Activated CD4-positive, alpha-beta T cell treated with anti-CD3 and anti-CD28 coated beads, Interleukin-2, amount 50 U/mL, for 24 hours (primary cell): ENCODE measurements around the gene OGFR.
A peak's percentile ranks its signal among the peaks of the same experiment; 100 is the strongest.

Experiments
- DNase-seq, 2 donors: peaks; one replicate each; pipeline ENCODE4 v3.0.0-alpha.2; 2020; ENCODE audit warnings: low read depth in 1 of 2, low spot score in 1 of 2

Gene OGFR

DNA sequence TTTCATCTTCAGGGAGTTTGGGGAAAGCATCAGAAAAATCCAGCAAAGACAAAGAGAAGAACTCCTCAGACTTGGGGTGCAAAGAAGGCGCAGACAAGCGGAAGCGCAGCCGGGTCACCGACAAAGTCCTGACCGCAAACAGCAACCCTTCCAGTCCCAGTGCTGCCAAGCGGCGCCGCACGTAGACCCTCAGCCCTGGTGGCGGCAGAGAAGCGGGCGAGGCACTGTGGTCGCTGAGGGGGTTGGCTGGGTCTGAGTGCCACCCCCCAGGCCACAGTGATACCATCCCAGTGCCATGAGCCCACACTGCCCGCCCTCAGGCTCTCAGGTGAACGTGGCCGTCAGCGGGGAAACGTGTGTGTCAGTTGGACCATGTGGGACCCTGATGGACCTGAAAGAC, 5.2 kb upstream of the OGFR start:
- no peak for DNase-seq

DNA sequence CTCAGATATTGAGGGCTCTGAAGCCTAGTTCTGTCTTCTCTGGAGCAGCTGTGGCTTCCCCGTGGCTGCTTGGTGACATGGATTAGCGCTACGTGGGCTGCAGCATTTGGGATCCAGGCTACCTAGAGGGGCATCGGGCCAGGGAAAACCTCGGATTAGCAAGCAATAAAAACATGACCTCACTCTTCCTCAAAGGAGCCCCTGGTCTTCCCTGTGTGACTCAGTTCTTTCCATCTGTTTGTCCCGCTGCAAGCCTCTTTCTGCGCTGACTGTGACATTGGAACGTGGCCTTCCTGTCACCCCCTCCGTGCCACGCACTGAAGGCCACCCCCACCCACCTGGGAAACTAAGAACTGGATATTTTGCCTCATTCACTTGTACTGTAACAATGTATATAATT, 4.8 kb upstream of the OGFR start:
- DNase-seq = no peak

DNA sequence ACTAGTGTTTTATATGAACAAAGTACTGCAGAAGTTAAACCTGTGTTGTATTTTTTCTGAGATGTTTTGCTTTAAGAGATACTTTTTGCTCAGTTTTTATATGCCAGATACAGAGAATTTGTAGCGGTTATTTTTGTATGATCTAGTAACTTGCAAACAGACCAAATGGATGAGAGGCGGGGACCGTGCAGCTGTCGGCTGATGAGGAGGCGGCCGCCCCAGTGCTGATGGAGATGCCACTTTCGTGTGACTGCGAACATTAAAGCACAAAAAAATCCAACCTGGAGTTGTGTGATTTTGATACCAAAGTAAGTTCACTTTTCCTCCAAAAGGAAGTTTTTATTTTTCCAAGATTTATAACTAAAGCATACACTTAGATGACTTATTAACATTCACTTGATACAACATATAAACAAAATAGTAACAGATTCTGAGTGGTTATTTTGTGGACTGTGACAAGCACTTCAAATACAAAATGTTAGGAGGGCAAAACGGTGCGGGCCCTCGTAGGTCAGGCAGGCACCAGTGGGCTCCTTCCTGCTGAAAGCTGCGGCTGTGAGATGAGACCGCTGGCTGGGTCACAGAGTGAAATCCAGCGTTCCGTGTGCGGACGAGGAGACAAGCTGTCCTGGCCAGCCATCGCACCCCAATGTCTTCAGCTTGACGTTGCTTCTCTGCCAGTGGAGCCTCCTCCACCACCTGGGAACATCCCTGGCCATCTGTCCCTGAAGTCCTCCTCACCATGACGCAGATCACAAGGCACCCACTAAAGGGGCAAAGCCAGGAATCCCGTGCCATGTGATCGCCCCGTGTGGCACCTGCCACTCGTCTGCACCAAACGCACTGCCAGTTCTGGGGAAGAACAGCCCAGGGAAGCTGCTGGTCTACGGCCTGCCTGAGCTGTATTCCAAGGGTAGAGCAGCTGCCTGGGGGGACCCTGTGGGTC, 4.0 kb upstream of the OGFR start:
- no peak for DNase-seq

DNA sequence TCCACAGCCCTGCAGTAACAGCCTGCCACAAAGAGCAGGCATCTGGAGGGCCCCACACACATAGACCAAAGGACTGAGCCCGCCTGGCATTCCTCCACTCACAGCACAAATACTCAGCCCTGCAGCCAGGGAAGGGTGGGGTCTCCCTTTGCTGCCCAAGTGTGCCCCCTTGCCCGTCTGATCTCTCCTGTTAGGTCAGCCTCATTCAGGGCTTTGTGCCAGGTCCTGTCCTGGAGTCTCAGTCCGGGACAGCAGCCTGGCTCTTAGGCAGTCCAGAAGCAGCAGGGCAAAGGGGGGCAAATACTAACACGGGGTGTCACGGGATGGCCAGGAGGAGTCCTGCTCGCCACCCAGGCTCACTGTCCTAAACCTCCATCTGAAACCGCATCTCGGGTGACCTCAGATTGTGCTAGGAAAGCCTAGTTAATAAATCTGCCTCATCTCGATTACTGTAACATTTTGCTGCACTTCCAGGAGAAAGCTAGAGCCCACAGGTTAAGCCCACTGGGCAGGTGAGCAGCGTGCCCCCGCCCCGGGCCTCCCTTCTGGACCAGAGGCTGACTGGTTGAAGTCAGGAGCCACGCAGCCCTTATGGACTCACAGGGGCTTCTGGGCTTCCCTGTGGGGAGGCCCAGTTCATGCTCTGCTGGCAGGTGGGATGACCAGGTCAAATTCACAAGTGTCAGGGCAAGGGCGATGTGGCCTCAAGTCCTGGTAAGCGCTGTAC, 3.2 kb upstream of the OGFR start:
- DNase-seq = no peak

DNA sequence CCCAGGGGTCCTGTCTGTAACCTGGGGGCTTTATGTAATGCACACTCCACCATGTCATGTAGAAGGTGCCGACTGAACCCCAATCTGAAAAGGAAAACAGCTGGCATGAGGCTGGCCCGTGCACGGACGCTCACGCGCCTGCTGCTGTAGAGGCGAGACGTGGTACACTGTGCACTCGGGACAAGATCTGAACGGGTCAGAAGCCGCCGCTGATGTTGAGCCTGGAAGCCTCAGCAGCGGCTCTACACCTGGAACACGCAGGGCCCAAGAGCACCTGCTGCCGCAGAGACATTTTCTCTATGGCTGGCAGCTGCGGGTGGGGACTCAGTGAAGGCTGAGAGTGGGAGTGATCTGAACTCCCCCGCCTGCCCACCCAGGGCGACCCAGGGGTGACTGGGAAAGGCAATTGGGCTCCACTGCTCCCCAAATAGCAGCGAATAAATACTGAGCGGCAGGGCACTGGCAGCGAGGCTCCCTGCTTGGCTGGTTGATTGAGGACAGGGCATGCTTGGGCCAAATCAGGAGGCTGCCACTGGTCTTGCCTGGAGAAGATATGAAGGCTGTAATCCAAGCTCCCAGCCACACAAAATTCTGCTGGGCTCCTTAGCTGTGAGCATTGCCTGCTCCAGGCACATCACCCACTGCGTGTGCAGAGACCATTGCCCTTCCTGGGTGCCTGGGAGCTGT, 2.5 kb upstream of the OGFR start:
- DNase-seq = no peak

DNA sequence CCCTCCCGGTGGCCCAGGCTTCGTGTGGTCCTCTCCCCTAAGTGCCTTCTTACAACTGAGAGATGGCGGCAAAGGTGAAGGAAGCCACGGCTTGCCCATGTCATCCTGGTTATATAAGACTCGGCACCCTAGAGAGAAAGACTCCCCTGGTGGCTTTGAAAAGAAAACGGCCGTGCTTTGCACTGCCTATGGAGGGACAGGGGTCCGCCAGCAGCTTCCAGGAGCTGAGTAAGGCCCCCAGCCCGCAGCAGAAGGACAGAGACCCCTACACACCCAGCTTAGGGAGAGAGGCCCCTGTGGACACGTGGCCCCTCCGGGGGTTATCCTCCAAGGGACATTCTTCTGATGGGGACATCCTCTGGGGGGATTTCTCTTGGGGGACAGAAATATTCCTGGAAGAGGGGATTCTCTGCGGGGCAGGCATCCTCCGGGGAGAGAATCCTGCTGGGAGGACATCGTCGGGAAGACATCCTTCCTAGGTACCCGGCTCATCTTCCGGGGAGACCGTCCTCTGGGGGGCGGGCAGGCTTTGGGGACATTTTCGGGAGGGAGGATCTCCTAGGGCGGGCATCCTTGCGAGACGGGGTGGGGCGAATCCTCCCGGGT, 511 bp upstream of the OGFR start:
- no peak for DNase-seq

DNA sequence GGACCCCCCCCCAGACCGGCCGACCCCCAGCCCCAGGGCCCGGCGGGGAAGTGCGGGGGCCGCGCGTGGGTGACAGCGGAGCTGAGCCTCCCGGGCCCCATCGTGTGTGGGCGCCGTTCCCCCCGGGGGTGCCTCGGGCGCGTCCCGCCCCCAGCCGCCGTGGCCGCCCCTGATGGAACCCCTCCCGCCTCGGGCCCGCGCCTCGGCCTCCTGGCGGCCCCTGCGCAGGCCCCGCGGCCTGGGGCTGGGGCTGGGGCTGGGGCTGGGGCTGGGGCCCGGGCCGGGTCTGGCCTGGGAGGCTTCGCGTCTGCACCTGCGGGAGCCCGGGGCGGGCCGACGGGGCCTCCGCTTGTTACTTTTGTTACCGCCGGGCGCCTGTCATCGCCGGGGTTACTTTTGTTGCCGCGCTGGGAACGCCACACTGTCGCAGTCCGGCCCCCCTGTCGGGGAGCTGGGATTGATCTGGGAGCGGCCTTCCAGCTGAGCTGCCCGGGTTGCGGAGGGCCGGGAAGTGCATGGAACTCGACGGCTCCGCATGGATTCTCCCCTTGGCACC, 598 bp downstream of the OGFR start:
- DNase-seq = no peak

DNA sequence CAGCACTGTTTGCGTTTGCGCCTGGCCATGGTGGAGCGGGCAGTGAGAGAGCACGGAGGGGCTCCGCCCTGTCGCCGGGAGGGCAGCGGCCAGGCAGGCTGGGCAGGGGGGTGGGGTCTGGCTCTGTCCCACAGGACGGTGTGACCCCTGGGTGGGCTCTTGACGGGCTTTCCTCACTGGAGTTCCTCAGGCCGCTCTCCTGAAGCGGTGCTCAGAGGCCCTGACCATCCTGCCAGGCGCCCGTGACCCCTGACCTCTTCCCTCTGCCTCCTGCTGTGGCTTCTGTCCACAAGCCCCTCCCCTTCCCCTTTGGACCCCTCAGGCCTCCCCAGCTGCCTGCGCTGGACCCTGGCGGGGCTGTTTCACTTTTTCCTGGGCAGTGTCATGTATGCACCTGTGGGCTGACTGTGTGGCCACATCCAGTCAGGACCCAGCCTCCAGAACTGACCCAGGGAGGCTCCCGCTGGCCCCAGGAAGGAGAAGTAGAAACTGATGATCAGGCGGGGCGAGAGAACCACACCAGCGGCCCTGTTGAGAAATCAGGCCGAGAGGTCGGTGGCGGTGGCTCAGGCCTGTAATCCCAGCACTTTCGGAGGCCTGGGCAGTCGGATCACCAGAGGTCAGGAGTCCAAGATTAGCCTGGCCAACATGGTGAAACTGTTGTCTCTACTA, 1.2 kb downstream of the OGFR start:
- DNase-seq = no peak

DNA sequence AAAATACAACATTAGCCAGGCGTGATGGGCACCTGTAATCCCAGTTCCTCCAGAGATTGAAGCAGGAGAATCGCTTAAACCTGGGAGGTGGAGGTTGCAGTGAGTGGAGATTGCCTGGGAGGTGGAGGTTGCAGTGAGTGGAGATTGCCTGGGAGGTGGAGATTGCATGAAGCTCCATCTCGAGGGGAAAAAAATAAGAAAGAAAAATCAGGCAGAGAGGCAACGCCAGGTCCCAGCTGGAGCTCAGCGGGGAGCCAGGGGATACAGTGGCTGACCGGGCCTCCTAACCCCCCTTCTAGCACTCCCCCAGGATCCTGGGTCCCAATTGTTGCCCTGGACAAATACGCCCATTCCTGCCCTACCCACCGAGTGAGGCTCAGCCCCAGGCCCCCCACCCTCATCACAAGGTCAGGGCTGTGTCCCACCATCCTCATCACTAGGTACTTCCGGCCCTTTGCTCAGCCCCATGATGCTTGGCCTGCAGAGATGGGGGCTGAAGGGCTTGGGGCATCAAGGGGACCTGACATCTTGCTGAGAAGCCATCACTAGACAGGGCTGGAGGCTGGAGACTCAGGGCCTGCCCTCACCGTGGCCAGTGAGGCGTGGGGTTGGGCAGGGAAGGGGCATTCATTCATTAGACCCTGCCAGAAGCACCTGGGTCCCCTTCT, 1.9 kb downstream of the OGFR start:
- no peak for DNase-seq

DNA sequence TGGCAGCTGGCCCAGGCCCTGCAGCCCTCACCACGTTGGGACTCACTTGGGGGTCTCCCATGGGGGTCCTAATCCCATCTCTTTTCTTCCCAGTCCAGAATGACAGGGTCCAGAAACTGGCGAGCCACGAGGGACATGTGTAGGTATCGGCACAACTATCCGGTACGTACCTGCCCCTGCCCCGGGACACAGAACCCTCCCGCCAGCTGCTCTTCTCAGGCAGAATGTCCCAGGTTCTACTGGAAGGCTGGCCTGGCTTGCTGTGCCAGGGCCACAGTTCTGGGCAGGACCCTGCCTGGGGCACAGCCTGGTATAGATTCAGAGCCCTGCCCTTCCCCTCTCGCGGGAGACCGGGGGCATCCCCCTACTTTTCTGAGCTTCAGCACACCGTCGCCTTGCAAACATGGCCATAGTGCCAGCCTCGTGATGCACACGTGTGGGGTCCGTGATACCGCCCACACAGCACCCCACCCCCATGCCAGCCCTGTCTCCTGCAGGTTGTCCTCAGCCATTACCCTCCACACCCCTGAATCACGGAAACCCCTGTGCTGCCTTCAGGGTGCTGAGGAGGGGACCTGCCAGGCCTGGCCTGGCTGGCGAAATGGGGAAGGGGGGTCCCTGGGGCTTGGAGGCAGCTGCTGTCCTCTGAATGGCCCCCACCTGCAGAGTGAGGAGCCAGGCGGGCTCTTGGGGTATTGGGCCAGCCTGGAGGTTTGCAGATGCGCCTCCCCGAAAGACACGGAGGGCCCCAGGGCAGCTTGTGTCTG, 3.0 kb downstream of the OGFR start:
- no peak for DNase-seq

DNA sequence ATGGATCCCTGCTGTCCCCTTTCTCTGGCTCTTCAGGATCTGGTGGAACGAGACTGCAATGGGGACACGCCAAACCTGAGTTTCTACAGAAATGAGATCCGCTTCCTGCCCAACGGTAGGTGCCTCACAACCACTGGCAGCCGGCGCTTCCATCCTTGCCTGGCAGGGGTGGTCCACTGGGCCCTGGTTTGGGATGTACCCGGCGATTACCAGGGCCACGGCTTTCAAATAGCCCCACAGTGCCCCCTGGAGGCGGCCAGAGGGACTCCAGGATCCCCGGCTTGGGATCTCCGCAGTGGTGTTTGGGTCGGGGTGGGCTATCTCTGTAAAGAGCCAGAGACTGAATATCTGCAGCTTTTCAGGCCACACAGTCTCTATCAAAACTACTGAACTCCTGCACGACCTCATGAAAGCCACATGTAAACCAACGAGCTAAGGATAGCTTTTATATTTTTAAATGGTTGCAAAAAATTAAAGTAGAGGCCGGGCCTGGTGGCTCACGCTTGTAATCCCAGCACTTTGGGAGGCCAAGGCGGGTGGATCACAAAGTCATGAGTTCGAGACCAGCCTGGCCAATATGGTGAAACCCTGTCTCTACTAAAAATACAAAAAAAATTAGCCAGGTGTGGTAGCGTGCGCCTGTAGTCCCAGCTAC, 3.7 kb downstream of the OGFR start:
- peak; percentile 61 to 65 for DNase-seq

DNA sequence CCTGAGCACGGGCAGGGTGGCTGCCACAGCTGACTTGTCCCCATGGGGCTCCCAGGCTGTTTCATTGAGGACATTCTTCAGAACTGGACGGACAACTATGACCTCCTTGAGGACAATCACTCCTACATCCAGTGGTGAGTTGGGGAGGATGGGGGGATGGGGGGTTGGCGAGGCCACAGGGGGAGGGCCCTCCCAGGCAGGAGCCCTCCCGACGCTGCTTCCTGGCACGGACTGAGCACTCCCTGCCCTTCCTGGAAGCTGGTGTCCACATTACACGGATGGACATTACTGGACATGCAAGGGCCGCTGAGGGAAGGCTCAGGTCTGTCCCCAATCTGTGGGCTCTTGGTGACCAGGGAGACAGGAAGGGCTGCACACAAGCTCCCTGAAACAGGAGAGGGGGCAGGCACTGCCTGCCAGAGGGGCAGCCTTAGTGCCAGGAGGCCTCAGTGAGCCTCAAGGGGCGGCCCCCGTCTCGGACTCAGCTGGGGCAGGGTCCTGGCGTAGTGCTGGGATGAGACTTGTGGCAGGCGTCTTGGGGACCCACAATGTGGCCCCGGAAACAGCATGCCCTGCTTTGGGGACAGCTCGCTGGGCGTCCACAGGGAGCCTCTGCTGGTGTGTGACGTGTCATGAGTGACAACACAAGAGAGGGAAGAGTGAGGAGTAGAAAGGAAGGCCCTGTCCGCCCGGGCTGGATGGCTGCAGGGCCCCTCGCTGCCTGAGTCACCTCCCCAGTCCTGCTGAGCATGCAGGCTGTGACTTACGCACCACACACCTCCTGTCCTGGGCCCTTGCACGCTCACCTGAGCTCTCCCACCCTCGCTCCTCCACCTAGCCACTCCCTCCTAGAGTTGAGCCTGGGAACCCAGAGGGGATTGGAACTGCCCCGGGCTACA, 5.1 kb downstream of the OGFR start:
- no peak for DNase-seq

DNA sequence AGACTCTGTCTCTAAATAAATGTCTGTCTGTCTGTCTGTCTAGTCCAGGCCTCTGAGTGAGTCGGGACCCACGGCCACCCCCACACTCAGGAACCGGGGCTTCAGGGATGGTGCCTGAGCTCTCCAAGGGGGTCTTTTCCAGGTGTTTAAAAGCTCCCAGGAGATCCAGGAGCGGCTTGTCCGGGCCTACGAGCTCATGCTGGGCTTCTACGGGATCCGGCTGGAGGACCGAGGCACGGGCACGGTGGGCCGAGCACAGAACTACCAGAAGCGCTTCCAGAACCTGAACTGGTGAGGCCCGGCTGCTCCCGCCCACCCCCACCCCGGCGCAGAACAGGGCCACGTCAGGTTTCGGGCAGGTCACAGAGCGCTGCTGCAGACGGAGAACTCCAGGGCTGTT, 6.7 kb downstream of the OGFR start:
- DNase-seq = no peak

DNA sequence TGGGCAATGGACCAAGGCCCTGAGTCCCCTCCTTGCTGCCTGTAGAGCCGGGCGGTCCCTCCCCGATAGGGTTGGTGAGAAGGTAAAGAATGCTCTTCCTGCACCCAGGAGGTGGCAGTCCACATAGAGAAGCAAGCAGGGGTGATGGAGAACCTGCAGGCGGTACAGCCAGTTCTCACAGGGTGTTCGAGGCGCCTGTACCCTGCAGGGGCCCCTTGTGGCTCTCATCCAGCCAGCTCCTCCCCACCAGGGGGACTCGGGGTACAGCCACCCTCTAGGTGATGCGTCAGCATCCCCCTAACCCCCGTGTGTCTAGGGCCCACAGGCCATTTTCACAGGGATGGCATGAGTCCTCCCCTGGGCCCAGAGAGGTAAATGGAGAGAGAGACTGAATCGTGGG, 7.1 kb downstream of the OGFR start:
- no peak for DNase-seq

DNA sequence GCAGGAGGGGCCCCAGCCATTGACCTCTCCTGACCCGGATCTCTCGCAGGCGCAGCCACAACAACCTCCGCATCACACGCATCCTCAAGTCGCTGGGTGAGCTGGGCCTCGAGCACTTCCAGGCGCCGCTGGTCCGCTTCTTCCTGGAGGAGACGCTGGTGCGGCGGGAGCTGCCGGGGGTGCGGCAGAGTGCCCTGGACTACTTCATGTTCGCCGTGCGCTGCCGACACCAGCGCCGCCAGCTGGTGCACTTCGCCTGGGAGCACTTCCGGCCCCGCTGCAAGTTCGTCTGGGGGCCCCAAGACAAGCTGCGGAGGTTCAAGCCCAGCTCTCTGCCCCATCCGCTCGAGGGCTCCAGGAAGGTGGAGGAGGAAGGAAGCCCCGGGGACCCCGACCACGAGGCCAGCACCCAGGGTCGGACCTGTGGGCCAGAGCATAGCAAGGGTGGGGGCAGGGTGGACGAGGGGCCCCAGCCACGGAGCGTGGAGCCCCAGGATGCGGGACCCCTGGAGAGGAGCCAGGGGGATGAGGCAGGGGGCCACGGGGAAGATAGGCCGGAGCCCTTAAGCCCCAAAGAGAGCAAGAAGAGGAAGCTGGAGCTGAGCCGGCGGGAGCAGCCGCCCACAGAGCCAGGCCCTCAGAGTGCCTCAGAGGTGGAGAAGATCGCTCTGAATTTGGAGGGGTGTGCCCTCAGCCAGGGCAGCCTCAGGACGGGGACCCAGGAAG, 7.7 kb downstream of the OGFR start:
- DNase-seq = no peak

DNA sequence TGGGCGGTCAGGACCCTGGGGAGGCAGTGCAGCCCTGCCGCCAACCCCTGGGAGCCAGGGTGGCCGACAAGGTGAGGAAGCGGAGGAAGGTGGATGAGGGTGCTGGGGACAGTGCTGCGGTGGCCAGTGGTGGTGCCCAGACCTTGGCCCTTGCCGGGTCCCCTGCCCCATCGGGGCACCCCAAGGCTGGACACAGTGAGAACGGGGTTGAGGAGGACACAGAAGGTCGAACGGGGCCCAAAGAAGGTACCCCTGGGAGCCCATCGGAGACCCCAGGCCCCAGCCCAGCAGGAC, 8.2 kb downstream of the OGFR start:
- DNase-seq = no peak

DNA sequence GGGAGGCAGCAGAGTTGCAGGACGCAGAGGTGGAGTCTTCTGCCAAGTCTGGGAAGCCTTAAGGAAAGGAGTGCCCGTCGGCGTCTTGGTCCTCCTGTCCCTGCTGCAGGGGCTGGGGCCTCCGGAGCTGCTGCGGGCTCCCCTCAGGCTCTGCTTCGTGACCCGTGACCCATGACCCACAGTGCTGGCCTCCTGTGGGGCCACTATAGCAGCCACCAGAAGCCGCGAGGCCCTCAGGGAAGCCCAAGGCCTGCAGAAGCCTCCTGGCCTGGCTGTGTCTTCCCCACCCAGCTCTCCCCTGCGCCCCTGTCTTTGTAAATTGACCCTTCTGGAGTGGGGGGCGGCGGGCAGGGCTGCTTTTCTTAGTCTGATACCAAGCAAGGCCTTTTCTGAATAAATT, 9.0 kb downstream of the OGFR start:
- DNase-seq = no peak
